Mammary epithelial cell (primary cell): ENCODE results near the gene GFOD2.
"Not testable (repeated sequence)": the region's sequence is repeated elsewhere in the genome, so short reads cannot be mapped to it uniquely, and the experiment has no call there.

Experiments
- EZH2 ChIP-seq: IDR thresholded peaks from 2 replicates; pipeline ENCODE4 v1.6.1; 2012; ENCODE audit warnings: low read length, inconsistent platforms, borderline replicate concordance
- TF ChIP-seq, protein P1 (sequence below), 2 donors: IDR thresholded peaks in 1 of 2; conservative IDR thresholded peaks in 1 of 2; 2 replicates each; pipeline ENCODE4 v1.5.1; 2011 to 2012; ENCODE audit warnings: inconsistent platforms in 2 of 2, low read length in 2 of 2, mild to moderate bottlenecking in 2 of 2, control low read depth in 1 of 2, low read depth in 1 of 2; ENCODE audit not compliant: insufficient read depth in 1 of 2; ENCODE audit errors: extremely low read depth in 1 of 2

GRCh38 chr16:67693517-67694285 lies 25.4 kb downstream of the GFOD2 start:
- TF ChIP-seq, protein P1, sequence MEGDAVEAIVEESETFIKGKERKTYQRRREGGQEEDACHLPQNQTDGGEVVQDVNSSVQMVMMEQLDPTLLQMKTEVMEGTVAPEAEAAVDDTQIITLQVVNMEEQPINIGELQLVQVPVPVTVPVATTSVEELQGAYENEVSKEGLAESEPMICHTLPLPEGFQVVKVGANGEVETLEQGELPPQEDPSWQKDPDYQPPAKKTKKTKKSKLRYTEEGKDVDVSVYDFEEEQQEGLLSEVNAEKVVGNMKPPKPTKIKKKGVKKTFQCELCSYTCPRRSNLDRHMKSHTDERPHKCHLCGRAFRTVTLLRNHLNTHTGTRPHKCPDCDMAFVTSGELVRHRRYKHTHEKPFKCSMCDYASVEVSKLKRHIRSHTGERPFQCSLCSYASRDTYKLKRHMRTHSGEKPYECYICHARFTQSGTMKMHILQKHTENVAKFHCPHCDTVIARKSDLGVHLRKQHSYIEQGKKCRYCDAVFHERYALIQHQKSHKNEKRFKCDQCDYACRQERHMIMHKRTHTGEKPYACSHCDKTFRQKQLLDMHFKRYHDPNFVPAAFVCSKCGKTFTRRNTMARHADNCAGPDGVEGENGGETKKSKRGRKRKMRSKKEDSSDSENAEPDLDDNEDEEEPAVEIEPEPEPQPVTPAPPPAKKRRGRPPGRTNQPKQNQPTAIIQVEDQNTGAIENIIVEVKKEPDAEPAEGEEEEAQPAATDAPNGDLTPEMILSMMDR (conservative IDR thresholded peaks at IDR 0.05 in 1 of 2, IDR thresholded peaks at IDR 0.05 in 1 of 2; ENCODE audit: extremely low read depth in 1 of 2, insufficient read depth in 1 of 2, low read depth in 1 of 2, low read length in 2 of 2), result not testable (repeated sequence)
- TF ChIP-seq EZH2, result not testable (repeated sequence)
